GM12874 (cell line): Measurements from ENCODE around the gene C3orf70.

Experiments used
- CTCF ChIP-seq: IDR thresholded peaks from 2 replicates; pipeline ENCODE4 v1.5.1; 2011; ENCODE audit warnings: low read depth, mild to moderate bottlenecking, control low read depth, low read length, moderate library complexity; ENCODE audit not compliant: insufficient read depth

C3orf70 gene

GRCh38 chr3:185069037-185070030, 83.5 kb downstream of the C3orf70 start:
- peak; percentile 27; the same call in 1 of the 2 replicates for TF ChIP-seq CTCF

- no peak for TF ChIP-seq CTCF
Measured at GRCh38 chr3:185067173-185067572, 85.7 kb downstream of the C3orf70 start.

GRCh38 chr3:185066251-185066650, 86.6 kb downstream of the C3orf70 start:
- no peak for TF ChIP-seq CTCF

- 0 out of 2 replicates have a peak, but pooled peaks have one; percentile 8 for TF ChIP-seq CTCF
Measured at GRCh38 chr3:185065059-185065458, 87.8 kb downstream of the C3orf70 start.

- no peak for TF ChIP-seq CTCF
Measured at GRCh38 chr3:185063431-185063830, 89.4 kb downstream of the C3orf70 start.

GRCh38 chr3:185062191-185062590, 90.7 kb downstream of the C3orf70 start:
- TF ChIP-seq CTCF, result no peak

GRCh38 chr3:185060655-185061054, 92.2 kb downstream of the C3orf70 start:
- TF ChIP-seq CTCF, result no peak
